K562 (cell line): ENCODE data around the gene ZNF428. TPM values are rescaled to one million over a fixed set of nuclear protein-coding genes. Genes with fewer than 3 reads are reported as not detected.

Experiments
- ATAC-seq: fragments of 200-7000 bp; cut with Tn5 transposase; 3 replicates; pipeline ENCODE4 v1.9.1; 2020; ENCODE audit warnings: moderate library complexity
- BruUV-seq: library from RNA; stranded (reverse); fragments of 400-500 nt; replicated peaks from 2 replicates; lab custom pipeline; 2021; lab: Mats Ljungman, UMichigan
- CTCF ChIA-PET: fragments of 300-600 bp; formaldehyde crosslinking; extraction: SDS; loops from one replicate; lab custom pipeline; 2021; ENCODE audit warnings: low intra/inter-chr PET ratio; lab: Yijun Ruan, JAX
- POLR2A ChIA-PET: fragments of 300-600, 350-650 bp; sonication (Branson Sonifier 250); formaldehyde crosslinking; extraction: SDS; loops from one replicate; lab custom pipeline; 2021; ENCODE audit warnings: antibody characterized with exemption, inconsistent platforms; lab: Yijun Ruan, JAX
- DNase-seq, 4 experiments: peaks; one replicate each; pipeline versions ENCODE4 v3.0.0 to v3.0.0-alpha.2; 2011 to 2018; ENCODE audit warnings: low spot score in 3 of 4, mixed read lengths in 3 of 4; ENCODE audit errors: extremely low read depth in 1 of 4
- FAIRE-seq: peaks from 2 replicates; lab custom pipeline; 2011; peaks lifted over from hg19 to GRCh38; lab: Jason Lieb, UNC
- H2AFZ ChIP-seq: 2 replicates; pipeline ENCODE4 v1.6.0; 2011; ENCODE audit warnings: low read depth, low read length, control low read depth, inconsistent platforms
- H3K27ac ChIP-seq: fragments of 200-600 bp; 3 replicates; pipeline ENCODE4 v1.8.0; 2011; ENCODE audit warnings: low read depth, mild to moderate bottlenecking, control low read depth, inconsistent platforms, low read length, moderate library complexity, mixed read lengths; ENCODE audit errors: extremely low read depth
- H3K27me3 ChIP-seq, 2 experiments: fragments of 300-600 bp in 1 of 2; 2 replicates in 1 of 2; 3 replicates in 1 of 2; pipeline versions ENCODE4 v1.6.0 to v1.8.0; 2011; ENCODE audit warnings: inconsistent platforms in 2 of 2, low read length in 2 of 2, mild to moderate bottlenecking in 1 of 2, mixed read lengths in 1 of 2, moderate library complexity in 1 of 2; ENCODE audit not compliant: control insufficient read depth in 2 of 2, insufficient read depth in 2 of 2
- H3K36me3 ChIP-seq: fragments of 300-600 bp; 3 replicates; pipeline ENCODE4 v1.8.0; 2011; ENCODE audit warnings: mild to moderate bottlenecking, low read length, inconsistent platforms; ENCODE audit not compliant: control insufficient read depth, insufficient read depth
- H3K4me1 ChIP-seq, 2 experiments: fragments of 200-600 bp in 1 of 2; replicated peaks in 1 of 2; 2 replicates in 1 of 2; 3 replicates in 1 of 2; pipeline versions ENCODE4 v1.5.1 to v1.8.0; 2011; ENCODE audit warnings: inconsistent platforms in 2 of 2, low read length in 2 of 2, mild to moderate bottlenecking in 1 of 2, mixed read lengths in 1 of 2, moderate library complexity in 1 of 2; ENCODE audit not compliant: control insufficient read depth in 2 of 2, insufficient read depth in 2 of 2
- H3K4me2 ChIP-seq: 2 replicates; pipeline ENCODE4 v1.6.1; 2011; ENCODE audit warnings: low read length, control low read depth, inconsistent platforms, mixed read lengths; ENCODE audit not compliant: insufficient read depth
- H3K4me3 ChIP-seq: fragments of 200-600 bp; sonication (generic), shearing (Covaris generic); 2 replicates; pipeline ENCODE4 v1.5.1; 2016; ENCODE audit warnings: control low read depth, inconsistent platforms
- H3K79me2 ChIP-seq: fragments of 200-600 bp; 3 replicates; pipeline ENCODE4 v1.8.0; 2011; ENCODE audit warnings: low read length, inconsistent platforms; ENCODE audit not compliant: control insufficient read depth, insufficient read depth
- H3K9ac ChIP-seq, 2 experiments: 2 replicates each; pipeline versions ENCODE4 v1.6.0 to v1.6.1; 2011; ENCODE audit warnings: low read depth in 2 of 2, low read length in 2 of 2, control low read depth in 1 of 2, inconsistent platforms in 1 of 2, mild to moderate bottlenecking in 1 of 2, mixed read lengths in 1 of 2; ENCODE audit not compliant: insufficient read depth in 1 of 2
- H3K9me1 ChIP-seq: one replicate; pipeline ENCODE4 v1.6.0; 2011; ENCODE audit warnings: inconsistent platforms, mild to moderate bottlenecking, low read length, moderate library complexity; ENCODE audit not compliant: control insufficient read depth, insufficient read depth
- H3K9me3 ChIP-seq: replicated peaks from 2 replicates; pipeline ENCODE4 v1.5.1; 2011; ENCODE audit warnings: low read depth, low read length, inconsistent platforms; ENCODE audit not compliant: control insufficient read depth, insufficient read depth
- H4K20me1 ChIP-seq: replicated peaks from 2 replicates; pipeline ENCODE4 v1.6.1; 2011; ENCODE audit warnings: low read length, inconsistent platforms, mixed read lengths; ENCODE audit not compliant: control insufficient read depth, insufficient read depth
- FOXP1 ChIP-seq: sonication (generic); formaldehyde crosslinking; IDR thresholded peaks from 2 replicates; pipeline ENCODE4 v1.8.0; 2022; ENCODE audit warnings: mild to moderate bottlenecking, missing genetic modification reagents
- TFAM ChIP-seq: fragments of 250-450 bp; sonication (Bioruptor Pico); conservative IDR thresholded peaks from 2 replicates; pipeline ENCODE4 v1.5.0; 2021; ENCODE audit warnings: mild to moderate bottlenecking, moderate library complexity
- YY1 ChIP-seq, 3 experiments: IDR thresholded peaks; 2 replicates each; pipeline ENCODE4 v1.6.1; 2011; ENCODE audit warnings: low read length in 2 of 3, mild to moderate bottlenecking in 2 of 3, moderate library complexity in 2 of 3, borderline replicate concordance in 1 of 3, control low read depth in 1 of 3, low read depth in 1 of 3; ENCODE audit not compliant: insufficient read depth in 3 of 3, insufficient replicate concordance in 2 of 3, control insufficient read depth in 1 of 3, insufficient read length in 1 of 3; ENCODE audit errors: extremely low read depth in 1 of 3
- WGBS: fragments of 100-300 bp; shearing (Covaris generic); methylation state at CpG from one replicate; pipeline ENCODE4 v1.1.6; 2016; ENCODE audit warnings: low coverage, mixed read lengths; ENCODE audit not compliant: insufficient coverage; ENCODE audit errors: missing lambda C conversion rate; 5-methylcytosine and 5-hydroxymethylcytosine counted together
- in situ Hi-C: fragments of 300-500 bp; cut with MboI; formaldehyde crosslinking; loops from 4 replicates; pipeline ENCODE4 v1.15.0; 2018; ENCODE audit warnings: inconsistent platforms, mixed read lengths
- intact Hi-C: fragments of 100-400 bp; cut with micrococcal nuclease; formaldehyde crosslinking; loops from 2 replicates; pipeline ENCODE4 v1.14.2; 2022
- polyA plus RNA-seq, 8 experiments: library from polyadenylated mRNA; depleted of rRNA in 4 of 8; stranded (reverse) in 5 of 8; unstranded in 3 of 8; fragments of >200 nt; fragmentation: Nextera tagmentation in 2 of 8; fragmentation: Illumina TruSeq in 1 of 8; extraction: Ambion mirVana in 2 of 8; extraction: Trizol in 1 of 8; gene quantifications; 2 replicates each; pipeline versions ENCODE4 v1.2.1 to v1.2.3, GENCODE V29; 2011 to 2014; ENCODE audit warnings: inconsistent platforms in 1 of 8, missing spikeins in 1 of 8
- total RNA-seq, 7 experiments: library from RNA; depleted of rRNA in 6 of 7; stranded (reverse); fragments of >200 nt in 6 of 7; fragmentation: Illumina TruSeq in 2 of 7; extraction: Trizol in 2 of 7; gene quantifications; 2 replicates each; pipeline versions ENCODE4 v1.2.1 to v1.2.3, GENCODE V29; 2011 to 2021; ENCODE audit warnings: low replicate concordance in 1 of 7
- TF ChIP-seq, protein P1 (sequence below): fragments of 450-650 bp; IDR thresholded peaks from 2 replicates; pipeline ENCODE4 v1.6.1; 2018; ENCODE audit not compliant: partially characterized antibody

Gene ZNF428
- total and polyA plus RNA-seq, 9 of the 15 experiments (the other 6 are each of a cell fraction or from before 2014, with no cell fraction given): 0.15 to 85.7 (median 15.9) TPM

DNA sequence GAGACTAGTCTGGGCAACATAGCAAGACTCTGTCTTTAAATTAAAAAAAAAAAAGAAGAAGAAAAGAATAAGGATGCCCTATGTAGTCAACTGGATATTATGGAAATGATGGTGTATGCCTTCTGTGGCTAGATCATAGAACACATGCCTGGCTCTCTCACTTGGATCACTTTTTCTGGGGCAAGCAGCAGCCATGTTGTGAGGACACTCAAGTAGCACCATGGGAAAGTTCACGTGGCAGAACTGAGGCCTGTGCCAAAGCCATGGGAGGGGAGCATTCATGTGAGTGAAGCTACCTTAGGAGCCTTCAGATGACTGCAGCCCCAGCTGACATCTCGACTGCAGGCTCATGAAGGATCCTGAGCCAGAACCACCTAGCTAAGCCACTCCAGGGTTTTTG is 38.6 kb upstream of the ZNF428 start:
- H3K36me3 ChIP-seq: peaks cover 17% of the 10 kb centered on the region; the same call in 2 of the 3 replicates
- WGBS: 65% methylated on average over 2 of the region's 2 CpGs
- BruUV-seq: no TSS peak
- no peak for TF ChIP-seq TFAM
- peak in 1 of 3 experiments; percentile 22 for TF ChIP-seq YY1 (IDR thresholded peaks at IDR 0.05; ENCODE audit: borderline replicate concordance in 1 of 3, control insufficient read depth in 1 of 3, extremely low read depth in 1 of 3, insufficient read depth in 3 of 3, insufficient read length in 1 of 3, insufficient replicate concordance in 2 of 3, low read depth in 1 of 3, low read length in 2 of 3)
- no peak overlapping the region for H2AFZ ChIP-seq
- H3K79me2 ChIP-seq: no peaks in the 10 kb centered on the region
- no peak overlapping the region for H3K27ac ChIP-seq
- intact Hi-C loops (loop anchor here (10.0 kb wide), 1 partner anchor 213 kb away; no protein-coding TSS in a partner anchor), in situ Hi-C loops (no loop called here)
- no peak overlapping the region for H3K4me3 ChIP-seq
- no peaks in the 10 kb centered on the region for H3K9me1 ChIP-seq
- no peak overlapping the region for H3K9ac ChIP-seq
- POLR2A ChIA-PET: interaction anchor here (1.1 kb wide), 1 partner anchor 10 kb away, joined by 7 read pairs; no protein-coding TSS in a partner anchor
- FAIRE-seq (no peak), DNase-seq (no peak), ATAC-seq (no peak)
- H3K4me1 ChIP-seq: no peaks in the 10 kb centered on the region
- no peaks in the 10 kb centered on the region for H3K9me3 ChIP-seq
- no peaks in the 10 kb centered on the region for H4K20me1 ChIP-seq
- H3K4me2 ChIP-seq: no peak overlapping the region
- H3K27me3 ChIP-seq: no peaks in the 10 kb centered on the region
- CTCF ChIA-PET: no interaction called here

DNA sequence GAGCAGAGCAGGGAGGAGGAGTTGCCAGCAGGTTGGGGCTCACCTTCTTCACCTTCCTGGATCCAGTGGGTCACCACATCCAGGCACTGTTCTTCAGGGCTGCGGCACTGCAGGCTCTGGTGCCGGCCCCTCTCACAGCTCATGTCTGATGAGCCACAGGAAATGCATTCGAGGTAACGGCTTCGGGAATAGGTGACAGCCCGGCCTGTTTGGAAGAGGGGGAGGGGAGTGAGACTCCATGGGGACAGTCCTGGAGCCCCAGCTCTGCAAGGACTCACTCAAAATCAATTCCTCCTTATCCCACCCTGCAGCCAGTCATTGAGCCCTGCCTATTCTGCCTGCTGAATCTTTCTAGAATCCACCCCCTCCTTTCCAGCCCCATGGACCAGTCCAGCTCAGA is 37.0 kb upstream of the ZNF428 start:
- ATAC-seq: no peak
- Histone ChIP-seq H3K79me2 (no peaks in the 10 kb centered on the region), H3K4me1 (peaks cover 0 to 3% of the 10 kb centered on the region in 2 experiments; a peak in 1 of 5 replicates), H3K9me3 (no peaks in the 10 kb centered on the region), H4K20me1 (no peaks in the 10 kb centered on the region), H3K9me1 (no peaks in the 10 kb centered on the region), H3K4me2 (no peak overlapping the region), H3K4me3 (no peak overlapping the region), H3K27ac (no peak overlapping the region), H2AFZ (no peak overlapping the region), H3K27me3 (no peaks in the 10 kb centered on the region), H3K36me3 (peaks cover 22% of the 10 kb centered on the region; the same call in 2 of the 3 replicates), H3K9ac (no peak overlapping the region)
- 90% methylated on average over 6 of the region's 6 CpGs for WGBS
- in situ Hi-C loops (no loop called here), intact Hi-C loops (loop anchor here (10.0 kb wide), 1 partner anchor 212 kb away; no protein-coding TSS in a partner anchor)
- FAIRE-seq: no peak
- CTCF ChIA-PET: no interaction called here
- TF ChIP-seq FOXP1 (CRISPR knock-in tag): no peak
- TF ChIP-seq, protein P1, sequence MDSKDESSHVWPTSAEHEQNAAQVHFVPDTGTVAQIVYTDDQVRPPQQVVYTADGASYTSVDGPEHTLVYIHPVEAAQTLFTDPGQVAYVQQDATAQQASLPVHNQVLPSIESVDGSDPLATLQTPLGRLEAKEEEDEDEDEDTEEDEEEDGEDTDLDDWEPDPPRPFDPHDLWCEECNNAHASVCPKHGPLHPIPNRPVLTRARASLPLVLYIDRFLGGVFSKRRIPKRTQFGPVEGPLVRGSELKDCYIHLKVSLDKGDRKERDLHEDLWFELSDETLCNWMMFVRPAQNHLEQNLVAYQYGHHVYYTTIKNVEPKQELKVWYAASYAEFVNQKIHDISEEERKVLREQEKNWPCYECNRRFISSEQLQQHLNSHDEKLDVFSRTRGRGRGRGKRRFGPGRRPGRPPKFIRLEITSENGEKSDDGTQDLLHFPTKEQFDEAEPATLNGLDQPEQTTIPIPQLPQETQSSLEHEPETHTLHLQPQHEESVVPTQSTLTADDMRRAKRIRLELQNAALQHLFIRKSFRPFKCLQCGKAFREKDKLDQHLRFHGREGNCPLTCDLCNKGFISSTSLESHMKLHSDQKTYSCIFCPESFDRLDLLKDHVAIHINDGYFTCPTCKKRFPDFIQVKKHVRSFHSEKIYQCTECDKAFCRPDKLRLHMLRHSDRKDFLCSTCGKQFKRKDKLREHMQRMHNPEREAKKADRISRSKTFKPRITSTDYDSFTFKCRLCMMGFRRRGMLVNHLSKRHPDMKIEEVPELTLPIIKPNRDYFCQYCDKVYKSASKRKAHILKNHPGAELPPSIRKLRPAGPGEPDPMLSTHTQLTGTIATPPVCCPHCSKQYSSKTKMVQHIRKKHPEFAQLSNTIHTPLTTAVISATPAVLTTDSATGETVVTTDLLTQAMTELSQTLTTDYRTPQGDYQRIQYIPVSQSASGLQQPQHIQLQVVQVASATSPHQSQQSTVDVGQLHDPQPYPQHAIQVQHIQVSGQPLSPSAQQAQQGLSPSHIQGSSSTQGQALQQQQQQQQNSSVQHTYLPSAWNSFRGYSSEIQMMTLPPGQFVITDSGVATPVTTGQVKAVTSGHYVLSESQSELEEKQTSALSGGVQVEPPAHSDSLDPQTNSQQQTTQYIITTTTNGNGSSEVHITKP: peak; percentile 49
- no peak for DNase-seq
- POLR2A ChIA-PET: interaction anchor here (1.2 kb wide), 1 partner anchor 10 kb away, joined by 7 read pairs; no protein-coding TSS in a partner anchor
- no TSS peak for BruUV-seq
